SIG-M5 (cell line): ENCODE measurements around the gene TRIM44.

Source experiments
- DNase-seq: peaks from one replicate; lab custom pipeline; 2025; lab: John Stamatoyannopoulos, UW

The TRIM44 gene

GRCh38 chr11:35717520-35717919 is 54.9 kb downstream of the TRIM44 start:
- no peak for DNase-seq

DNA sequence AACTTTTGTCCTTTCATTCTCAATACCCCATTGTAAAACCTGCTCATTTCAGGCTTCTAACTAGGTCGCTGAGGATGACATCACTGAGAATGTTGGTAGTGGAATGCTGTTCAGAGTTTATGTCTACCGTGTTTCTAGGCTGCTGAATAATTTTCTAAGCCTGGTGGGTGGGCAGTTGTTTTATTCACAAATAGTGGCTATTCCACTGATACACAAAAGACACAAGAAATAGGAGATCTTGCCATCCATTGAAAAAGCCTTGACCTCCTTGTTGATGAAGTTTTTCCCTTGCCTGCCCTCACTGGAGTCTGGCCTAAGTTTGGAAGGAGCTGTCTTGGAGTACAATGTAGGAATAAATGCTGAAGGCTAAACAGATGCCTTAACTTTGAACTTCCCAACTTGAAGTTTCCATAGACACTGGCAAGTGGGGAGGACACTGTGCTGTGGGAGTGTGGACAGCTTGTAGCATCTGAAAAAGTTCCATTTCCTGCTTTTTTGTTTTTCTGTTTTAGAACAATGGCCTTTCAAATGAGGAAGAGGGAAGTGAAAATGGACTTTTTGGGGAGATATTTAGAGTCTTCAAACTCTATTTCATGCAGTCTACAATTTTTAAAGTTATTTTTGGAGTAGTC is 59.2 kb downstream of the TRIM44 start:
- no peak for DNase-seq

GRCh38 chr11:35722641-35723040 is 60.1 kb downstream of the TRIM44 start:
- DNase-seq, result no peak

- no peak for DNase-seq
These were observed 60.9 kb downstream of the TRIM44 start for GRCh38 chr11:35723493-35723892.

- no peak for DNase-seq
These were observed 61.3 kb downstream of the TRIM44 start for GRCh38 chr11:35723913-35724312.

DNA sequence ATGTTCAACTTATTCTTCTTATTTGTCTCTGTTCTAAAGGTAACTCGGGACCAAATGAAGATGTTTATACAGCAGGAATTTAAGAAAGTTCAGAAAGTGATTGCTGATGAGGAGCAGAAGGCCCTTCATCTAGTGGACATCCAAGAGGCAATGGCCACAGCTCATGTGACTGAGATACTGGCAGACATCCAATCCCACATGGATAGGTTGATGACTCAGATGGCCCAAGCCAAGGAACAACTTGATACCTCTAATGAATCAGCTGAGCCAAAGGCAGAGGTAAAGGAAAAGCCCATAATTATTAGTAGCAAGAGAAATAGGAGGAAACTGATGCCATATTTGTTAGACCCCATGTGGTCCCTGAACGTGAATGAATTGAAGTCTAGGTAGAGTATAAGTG is 63.3 kb downstream of the TRIM44 start:
- no peak for DNase-seq

GRCh38 chr11:35727140-35727539 is 64.6 kb downstream of the TRIM44 start:
- no peak for DNase-seq

- DNase-seq, result no peak
These were observed 67.7 kb downstream of the TRIM44 start for GRCh38 chr11:35730254-35730653.

DNA sequence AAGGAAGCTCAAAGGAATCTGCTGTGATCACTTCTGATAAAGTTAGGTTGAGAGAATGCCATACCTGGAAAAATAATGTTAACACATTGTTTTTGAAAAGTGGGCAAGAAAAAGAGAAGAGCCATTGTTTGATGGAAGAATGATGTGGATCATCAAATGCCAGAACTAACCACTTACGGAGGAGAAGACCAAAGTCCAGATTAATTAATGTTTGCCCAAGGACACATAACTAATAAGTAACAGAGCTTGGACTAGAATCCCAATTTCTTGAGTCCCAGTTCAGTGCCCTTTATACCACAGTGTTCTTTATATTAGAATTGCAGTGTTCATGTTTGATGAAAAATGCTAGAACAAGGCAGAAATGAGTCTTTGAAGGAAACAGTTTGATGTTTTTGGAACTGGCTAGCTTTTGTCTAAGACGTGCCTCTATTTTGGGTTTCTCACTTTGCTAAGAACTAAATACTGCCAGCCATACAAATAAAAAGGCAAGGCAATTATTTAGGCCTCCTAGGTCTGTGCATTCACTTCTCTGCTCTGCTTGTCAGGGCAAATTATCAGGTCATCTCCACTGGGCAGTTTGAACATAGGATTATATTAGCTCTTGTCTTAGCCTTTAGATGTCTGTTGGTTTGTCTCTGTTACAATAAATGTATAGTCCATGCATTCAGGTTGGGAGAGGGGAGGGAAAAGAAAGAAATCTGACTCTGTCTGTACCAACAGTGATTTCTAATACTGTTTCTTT is 72.3 kb downstream of the TRIM44 start:
- no peak for DNase-seq

DNA sequence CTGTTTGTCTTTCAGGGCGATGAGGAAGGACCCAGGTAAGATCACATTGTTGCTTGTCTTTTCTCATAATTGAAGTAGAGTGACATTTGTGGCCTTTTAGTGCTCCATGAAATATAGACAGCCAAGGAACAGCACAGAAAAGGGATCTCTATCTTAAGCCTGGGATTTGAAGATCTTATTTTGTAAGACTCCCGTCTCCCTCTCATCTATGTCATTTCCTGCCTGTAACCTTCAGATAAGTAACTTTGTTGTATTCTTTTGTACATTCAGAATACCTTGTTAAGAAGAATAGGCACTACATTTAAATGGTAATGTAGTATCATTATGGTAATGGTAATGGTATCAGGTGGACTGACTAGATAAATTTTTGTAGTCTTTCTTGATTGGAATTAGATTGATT is 72.8 kb downstream of the TRIM44 start:
- DNase-seq, result no peak

DNA sequence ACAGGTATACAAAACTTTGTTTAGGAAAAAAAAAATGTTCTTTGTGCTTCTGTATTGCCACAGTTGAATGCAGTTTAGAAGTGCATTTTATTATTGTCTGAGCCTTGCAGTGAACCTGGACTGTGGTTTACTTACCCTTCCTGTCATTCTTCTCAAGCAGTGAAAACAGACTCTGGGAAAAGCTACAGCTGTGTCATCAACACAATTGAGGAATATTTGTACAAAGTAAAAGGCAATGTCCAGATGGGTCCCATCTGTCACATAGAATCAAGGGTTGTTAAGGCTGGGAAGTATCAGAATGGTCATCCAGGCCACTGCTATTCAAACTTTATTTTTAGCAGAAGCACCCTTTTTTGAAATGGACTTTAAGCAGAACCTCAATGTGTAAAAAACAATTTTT is 73.3 kb downstream of the TRIM44 start:
- no peak for DNase-seq

- DNase-seq, result no peak
These were observed 74.4 kb downstream of the TRIM44 start for GRCh38 chr11:35736952-35737351.

DNA sequence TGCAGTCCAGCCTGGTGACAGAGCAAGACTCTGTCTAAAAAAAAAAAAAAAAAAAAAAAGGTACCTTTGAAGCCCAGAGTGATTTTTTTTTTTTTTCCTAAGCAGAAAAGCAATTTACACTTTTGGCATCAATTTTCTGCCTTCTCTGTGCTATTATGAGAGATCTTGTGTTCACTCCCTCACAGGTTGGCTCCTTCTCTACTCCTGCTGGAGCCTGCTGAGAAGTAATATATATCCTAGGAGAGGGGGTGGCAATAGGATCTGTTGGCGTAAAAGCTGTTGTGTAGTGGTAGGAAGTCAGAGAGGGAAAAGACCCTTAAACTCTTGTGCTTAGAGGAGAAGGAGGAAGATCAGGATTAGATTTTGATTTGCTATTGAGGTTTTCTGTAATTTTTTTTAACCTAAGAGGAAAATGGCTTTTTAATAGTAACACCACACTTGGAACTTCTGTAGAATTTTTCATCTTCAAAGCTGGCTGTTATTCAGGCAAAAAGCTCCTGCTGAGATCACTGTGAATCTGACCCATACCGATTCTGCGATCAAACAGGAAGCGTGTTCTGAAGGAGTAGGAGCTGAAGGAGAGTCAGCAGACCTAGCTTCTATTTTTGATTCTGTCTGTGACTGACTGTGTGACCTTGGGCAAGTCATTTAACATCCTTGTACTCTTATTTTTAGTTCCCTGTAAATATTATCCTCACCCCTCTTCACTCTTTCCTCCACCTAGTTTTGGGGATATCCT is 77.7 kb downstream of the TRIM44 start:
- no peak for DNase-seq

- no peak for DNase-seq
These were observed 80.3 kb downstream of the TRIM44 start for GRCh38 chr11:35742707-35743454.

DNA sequence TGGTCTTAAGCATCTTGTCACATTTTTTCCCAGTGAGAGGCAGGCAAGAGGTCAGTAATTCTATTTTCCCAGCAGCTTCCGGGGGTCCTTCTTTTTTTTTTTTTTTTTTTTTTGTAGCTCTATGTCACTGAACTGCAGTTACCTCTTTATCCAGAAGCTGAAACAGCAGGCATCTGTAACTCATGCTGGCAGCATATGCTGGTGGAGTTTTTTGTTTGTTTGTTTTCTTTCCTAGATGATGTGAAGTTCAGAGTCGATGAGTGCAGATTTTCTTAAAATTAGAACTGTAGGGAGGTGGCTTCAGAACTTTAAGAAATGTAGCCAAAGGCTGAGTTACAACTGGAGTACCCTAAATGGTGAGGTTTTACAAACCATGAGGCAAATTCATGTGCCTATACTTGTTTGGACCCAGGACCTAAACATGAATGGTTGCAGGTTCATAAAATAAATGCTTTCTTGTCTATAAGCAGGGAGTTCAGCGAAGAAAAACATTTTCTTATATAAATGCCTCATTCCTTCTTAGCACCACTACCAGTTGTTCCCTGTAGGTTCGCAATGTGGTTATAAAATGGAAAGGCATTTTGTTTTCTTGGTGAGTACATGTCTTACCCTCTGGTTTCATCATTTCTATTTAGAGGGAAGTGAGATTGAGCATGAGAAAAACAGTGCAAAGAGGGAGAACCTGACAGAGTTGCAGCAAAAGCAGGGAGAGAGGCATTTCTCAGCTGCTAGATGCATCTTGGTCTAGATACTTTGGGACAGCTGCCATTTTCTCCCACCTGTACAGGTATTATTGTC is 84.0 kb downstream of the TRIM44 start:
- no peak for DNase-seq

DNA sequence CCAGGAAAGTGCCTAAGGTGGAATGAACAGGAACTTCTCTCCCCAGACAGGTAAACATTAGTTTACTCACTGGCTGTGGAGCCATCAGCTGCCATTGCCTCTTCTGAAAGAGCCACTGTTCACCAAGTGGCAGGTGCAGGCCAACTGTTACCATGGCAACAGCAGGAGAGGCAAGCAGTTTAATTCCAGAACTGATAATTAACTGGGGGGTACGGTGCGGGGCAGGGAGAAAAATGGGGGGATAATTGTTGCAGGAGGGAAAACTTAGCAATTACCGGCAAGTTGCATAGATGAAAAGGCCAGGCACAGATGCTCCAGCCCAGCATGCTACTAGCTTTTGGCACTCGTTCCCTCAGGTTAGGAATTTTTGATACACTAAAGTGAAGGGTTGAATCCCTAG is 85.1 kb downstream of the TRIM44 start:
- DNase-seq, result no peak

GRCh38 chr11:35748644-35749043 is 86.1 kb downstream of the TRIM44 start:
- DNase-seq, result no peak

DNA sequence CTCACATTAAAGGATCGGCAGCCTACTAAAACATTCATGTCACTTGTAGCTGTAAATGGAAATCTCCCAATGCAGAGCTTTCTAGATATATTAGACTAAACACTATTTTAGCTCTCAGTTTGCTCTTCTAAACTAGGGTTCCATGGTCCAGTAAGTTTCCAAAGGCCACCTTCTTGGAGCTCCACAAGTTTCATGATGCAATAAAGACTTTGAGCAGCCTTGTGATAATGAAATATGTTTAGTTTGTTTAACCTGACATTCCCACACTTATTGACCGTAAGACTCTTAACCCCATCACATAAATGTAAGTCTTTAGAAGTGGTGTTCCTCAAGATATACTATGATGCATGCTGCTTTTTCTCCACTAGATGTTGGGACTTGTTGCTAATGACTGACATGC is 87.7 kb downstream of the TRIM44 start:
- no peak for DNase-seq

DNA sequence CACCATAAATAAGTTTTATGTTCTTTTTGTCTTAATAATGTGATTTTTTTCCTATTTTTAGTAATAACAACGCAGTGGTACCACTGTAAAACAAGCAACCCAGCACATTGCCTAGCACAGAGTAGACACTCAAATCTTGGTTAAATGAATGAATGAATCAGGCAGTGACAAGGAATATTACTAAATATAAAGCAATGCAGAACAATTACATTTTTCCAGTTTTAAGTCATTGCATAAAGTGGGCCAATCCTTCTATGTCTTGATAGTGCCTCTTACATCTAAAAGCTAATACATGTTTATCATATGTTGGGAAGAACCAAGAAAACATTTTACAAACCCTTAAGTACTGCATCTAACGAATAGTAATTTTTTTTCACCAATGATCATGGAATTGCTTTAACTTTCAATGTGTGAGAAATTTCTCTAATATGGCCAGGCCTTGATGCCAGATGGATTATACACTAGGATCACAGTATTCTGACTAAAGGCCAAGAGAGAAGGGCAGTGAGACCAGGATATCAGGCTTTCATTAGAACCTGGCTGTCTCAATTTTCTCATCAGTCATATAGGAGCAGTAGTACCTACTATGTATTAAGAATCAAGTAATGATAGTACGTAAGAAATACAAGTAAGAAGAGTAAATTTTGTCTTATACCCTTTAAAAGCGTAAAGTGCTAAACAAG is 88.5 kb downstream of the TRIM44 start:
- DNase-seq, result no peak

DNA sequence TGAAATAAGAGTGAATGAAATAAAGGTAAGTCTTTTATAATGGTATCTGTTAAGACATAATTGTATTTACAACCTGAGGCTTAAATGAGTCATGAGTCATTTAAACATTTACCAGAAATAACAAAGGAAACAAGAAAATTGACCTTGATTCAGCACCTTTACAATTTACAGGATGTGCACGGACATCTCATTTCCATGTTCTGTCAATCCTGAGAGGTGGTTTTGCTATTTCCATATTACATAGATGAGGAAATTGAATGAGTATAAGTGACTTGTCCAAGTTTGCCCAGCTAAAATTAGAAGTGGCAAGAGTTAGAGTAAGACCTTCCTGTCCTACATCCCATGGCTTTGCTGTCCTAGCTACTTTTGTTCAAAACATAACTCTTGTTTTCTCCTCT is 89.1 kb downstream of the TRIM44 start:
- no peak for DNase-seq

DNA sequence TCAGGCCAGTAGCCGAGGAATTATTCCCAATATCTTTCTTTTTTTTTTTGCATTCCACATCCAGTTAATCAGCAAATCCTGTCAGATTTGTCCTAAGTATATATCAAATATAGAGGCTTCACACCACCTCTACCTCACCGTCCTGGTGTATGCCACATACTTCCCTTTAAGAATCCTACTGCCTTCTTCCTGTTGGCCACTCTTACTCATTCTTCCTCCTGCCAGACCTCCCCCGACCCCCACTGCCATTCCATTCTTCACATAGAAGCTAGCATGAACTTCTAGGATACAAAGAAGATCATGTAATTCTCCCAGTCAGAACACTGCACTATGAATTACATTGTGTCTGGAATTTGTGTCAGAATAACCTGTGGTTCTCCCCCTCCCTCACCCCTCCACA is 89.5 kb downstream of the TRIM44 start:
- DNase-seq, result no peak
